Dedifferentiated amniotic fluid mesenchymal stem cell (primary cell): ENCODE data around the gene AP1S3.
"Not testable (repeated sequence)": the region's sequence is repeated elsewhere in the genome, so short reads cannot be mapped to it uniquely, and the experiment has no call there.

Experiments
- DNase-seq: peaks from one replicate; pipeline ENCODE4 v3.0.0-alpha.2; 2016; ENCODE audit errors: extremely low spot score

AP1S3 gene

DNA sequence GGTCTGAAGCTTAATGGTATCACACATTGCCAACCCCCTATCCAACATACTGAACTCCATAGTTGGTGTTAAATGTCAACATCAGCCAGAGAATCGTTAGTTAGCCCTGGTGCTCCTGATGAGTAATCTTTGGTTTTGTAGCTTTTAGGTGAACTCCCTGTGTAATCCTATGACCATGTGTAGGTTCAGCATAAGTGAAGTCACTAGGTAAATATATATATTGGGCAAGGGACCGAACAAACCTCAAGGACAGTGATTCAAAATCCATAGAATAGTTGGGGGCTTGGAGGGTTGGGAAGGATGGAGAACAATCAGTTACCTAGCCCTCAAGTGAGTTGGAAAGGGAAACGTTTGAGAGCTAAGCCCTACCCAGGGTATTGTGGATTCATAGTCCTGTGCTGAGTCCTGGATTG lies 16.0 kb upstream of the AP1S3 start:
- no peak for DNase-seq

DNA sequence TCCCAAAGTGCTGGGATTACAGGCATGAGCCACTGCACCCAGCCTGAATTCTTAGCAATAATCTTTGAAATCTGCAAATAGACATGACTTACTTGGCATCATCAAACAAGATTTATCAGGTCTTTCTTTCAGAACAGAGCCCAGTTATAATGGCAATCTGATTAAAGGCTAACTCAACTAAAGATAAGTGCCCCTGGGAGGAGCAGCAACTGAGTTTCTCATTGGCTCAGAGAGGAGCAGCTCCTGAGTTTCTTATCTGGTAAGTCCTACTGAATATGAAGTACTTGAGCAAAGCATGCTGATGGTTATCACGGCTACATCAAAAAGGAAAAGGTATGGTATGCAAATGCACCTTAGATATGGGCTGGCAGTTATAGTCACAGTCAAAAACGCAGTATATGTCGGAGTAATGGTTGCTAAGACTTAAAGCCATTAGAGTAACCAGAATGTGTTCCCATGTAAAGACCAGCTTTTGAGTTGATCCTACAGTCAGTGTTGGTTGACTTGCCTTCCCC lies 15.0 kb upstream of the AP1S3 start:
- DNase-seq: no peak

DNA sequence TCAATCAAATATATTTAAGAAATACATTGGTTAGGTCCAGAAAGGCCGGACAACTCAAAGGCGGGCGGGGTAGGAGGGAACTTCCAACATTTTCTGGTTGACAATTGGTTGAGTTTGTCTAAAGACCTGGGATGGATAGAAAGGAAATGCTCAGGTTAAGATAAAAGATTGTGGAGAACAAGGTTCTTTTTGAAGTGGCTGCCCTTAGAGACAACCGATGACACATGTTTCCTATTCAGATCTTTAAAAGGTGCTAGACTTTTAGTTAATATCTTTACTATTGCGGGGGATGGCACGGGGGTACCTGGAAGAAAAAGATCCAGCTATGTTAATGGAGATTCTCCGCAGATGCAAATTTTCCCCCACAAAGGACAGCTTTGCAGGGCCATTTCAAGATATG lies 10.0 kb upstream of the AP1S3 start:
- DNase-seq: no peak

DNA sequence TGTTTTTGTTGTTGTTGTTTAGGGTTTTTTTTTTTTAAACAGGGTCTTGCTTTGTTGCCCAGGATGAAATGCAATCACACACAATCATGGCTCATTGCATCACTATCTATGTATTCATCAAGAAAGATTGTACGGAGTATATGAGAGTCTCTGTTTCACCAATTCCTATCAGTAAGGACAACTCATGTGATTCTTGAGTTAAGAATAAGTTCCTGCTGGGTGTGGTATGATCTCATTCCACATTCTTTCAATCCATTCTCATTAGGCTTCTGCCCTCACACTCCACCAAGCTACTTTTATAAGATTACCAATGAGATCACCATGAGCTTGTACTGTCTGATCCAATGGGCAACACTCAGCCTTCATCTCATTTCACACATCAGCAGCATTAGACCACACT lies 9.1 kb upstream of the AP1S3 start:
- peak; percentile 82 for DNase-seq

DNA sequence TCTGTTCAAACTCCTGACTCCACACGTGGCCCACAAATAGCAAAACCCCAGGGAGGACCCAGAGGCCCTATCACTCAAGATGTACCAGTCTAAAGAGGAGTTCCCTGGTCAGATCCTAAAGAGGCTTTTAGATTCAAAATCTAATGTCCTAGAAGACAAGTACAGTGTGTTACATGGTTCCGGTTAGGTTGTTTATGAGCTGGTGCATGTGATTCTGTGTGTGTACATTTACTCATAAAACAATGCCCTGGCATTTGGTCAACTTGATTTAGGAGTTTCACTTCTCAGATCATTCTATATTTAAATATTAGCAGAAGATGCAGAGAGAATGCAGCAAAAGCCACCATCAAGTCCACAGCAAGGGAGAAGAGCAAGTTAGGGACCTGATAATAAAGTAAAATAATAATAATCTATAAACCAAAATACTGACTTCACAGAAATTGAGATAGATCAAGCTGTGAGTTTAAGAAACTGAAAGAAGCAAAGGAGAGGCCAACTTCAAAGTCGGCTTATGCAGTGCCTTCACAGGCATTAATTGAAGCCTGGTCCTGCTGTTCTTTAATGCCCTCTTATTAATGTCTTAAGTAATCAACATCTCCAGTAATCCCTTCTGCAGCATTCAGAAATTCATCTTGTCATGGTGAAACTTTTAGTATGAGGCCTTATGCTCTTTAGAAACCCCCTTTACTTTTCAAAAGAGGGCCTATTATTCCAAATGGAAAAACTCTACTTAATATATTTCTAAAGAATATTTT lies 4.2 kb upstream of the AP1S3 start:
- DNase-seq: no peak

DNA sequence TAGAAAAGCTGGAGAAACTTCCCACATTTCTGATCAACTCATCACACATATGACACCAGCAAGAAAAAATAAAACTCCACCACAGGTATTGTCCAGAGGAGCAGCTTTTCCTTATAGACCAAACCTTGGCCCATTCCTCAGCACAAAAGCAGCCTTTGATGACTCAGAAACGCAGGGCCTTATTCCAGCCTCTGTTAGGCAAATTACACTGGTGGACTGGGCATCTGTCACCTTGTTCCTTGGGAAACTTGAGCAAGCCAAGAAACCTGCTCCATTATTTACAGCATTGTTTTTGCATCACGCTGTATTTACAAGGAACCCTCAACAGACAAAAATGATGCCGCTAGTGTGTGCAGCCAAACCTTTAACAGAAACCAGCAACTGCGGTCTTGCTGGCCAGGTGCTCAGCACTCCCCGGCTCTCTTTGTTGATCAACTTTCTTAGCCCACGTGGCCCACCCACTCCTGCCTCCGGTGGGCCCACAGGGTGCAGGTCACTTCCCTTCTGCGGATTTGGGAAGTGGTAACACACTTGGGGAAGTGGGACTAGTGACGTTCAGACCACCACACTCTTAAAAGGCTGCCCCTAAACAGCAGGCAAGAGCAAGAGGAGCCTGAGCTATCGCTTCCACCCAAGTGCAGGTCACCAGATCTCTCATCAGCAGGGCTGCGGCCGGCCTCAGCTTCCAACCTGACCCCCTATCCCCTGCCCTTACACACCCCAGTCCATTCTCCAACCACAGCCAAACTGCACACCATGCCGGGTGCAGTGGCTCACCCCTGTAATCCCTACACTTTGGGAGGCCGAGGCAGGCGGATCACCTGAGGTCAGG lies 1.5 kb downstream of the AP1S3 start:
- DNase-seq: no peak

DNA sequence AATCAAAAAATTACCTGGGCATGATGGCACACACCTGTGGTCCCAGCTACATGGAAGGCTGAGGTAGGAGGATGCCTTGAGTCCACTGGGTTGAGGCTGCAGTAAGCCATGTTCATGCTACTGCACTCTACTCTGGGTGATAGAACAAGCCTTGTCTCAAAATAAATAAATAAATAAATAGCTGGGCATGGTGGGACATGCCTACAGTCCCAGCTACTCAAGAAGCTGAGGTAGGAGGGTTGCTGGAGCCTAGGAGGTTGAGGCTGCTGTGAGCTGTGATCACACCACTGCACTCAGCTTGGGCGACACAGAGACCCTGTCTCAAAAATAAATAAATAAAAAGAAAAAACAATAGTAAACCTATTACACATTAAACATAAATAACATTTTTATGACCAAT lies 3.0 kb downstream of the AP1S3 start:
- no peak for DNase-seq

DNA sequence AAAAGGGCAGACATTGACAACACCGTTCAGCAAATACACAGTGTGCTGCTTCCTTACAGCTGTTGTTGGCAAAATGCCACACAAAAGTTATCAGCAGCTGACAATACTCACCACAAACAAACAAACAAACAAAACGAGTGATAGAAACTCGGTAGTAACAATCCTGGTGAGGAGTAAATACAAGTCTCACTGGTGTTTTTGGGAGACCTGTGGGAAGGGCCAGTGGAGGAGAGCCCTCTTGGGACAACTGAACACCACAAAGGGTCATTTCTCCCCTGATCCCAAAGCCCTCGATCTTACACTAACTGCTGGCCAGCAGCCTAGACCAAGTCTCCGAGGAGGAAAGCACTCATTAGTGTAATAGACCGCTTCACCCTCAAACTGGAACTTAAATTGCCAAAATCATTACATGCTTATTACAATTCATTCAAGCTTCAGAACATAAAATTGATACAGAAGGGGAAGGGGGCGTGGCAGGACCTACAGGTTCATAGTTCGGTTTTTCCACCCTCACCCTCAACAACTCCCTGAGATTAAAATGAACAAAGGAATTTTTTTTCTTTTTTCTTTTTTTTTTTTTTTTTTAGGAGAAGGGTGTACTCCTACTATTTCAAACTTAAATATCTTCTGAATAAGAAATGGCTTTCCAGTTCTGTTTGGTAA lies 5.0 kb downstream of the AP1S3 start:
- DNase-seq: no peak

DNA sequence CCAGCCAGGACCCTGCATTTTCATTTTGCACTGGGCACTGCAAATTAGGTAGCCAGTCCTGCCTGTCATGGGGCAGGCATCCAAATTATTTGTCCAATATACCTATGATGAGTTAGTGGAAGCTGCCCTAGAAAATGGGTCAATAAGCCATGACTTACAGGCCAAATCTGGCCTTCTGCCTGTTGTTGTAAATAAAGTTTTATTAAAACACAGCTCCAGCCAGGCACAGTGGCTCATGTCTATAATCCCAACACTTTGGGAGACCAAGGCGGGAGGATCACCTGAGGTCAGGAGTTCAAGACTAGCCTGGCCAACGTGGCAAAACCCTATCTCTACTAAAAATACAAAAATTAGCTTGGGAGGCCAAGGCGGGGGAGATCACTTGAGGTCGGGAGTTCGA lies 8.3 kb downstream of the AP1S3 start:
- DNase-seq: no peak

DNA sequence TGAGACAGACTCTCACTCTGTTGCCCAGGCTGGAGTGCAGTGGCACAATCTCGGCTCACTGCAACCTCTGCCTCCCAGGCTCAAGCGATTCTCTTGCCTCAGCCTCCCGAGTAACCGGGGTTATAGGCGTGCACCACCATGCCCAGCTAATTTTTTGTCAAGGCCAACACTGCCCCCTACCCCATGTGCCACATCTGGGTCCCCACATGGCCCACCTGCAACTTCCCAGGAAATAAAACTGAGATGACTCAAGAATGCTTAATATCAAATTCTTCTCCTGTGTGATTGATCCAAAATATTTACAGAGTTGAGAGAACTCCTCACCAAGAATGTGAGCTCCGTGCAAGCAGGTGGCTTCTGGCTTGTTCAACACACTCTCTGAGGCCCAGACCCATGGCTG lies 9.1 kb downstream of the AP1S3 start:
- no peak for DNase-seq

DNA sequence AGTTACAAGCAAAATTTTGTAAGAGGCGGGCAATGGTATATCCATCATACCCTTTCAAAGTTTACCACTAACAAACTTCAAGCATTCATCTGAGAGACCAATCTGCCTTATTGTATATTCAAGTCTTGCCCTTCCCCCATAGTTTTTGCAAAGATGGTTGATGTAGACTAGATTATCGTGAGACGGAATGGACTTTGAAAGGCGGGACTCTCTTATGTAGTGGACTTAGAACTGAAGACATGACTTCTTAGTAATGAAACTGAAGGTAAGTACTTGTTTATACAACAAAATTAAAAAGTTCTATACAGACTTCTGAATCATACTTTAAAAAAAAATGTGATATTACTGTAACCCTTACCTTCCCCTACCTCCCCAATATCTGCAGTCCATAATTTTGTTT lies 10.4 kb downstream of the AP1S3 start:
- no peak for DNase-seq

DNA sequence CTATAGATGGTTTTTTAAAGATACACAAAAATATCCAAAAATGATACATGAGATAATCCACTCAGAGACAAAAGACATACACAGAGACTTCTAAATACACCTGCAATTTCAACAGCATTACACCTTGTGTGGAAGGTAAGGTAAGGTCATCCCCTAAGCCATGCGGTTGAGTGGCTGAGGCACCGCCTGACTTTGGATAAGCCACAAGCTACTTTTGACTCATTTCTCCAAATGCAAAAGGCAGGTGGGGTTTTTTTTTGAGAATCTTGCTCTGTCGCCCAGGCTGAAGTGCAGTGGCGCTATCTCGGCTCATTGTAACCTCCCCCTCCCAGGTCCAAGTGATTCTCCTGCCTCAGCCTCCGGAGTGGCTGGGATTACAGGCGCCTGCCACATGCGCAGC lies 13.1 kb downstream of the AP1S3 start:
- no peak for DNase-seq

DNA sequence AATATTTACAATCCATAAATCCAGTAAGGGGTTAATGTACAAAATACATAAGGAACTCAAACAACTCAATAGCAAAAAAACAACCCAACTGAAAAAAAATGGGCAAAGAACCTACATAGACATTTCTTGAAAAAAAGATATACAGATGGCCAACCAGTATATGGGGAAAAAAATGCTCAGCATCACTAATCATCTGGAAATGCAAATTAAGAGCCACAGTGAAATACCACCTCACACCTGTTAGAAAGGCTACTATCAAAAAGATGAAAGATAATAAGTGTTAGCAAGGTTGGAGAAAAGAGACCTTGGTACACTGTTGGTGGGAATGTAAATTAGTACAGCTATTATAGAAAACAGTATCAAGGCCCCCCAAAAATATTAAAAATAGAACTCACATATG lies 14.6 kb downstream of the AP1S3 start:
- DNase-seq: no peak

DNA sequence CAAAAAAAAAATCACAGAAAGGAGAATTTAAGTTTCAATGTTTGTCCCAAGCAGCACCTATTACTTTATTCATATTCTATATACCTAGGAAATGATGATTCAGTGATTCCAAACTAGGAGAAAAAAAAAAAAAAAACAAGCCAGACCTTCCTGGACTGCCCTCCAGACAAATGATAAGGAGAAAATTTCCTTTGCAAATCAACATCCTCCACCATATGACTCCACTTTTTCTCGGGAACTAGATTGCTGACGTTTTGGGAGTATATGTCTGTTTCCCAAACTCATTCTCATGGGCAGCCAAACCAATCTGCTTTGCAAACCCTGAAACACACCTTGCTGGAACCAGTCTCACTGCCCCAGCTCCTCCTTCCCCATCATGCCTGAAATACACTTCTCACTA lies 16.8 kb downstream of the AP1S3 start:
- DNase-seq: no peak

DNA sequence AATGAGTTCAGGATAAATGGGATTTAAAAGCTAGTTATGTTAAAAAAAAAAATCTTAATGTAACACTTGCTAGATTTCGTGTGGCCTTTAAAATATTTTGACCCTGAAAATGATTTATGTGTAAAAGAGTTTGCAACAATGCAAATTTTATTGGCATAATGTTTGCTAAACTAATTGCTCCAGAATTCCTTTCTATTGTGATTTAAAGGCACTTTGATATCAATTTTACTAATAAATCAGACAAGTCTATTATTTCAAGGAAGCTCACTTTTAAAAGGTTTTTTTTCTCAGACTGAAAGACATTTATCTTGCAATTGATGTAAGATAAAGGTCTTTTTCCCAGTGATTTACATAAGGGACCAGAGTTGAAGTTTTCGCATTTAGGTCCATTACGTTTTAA lies 17.5 kb downstream of the AP1S3 start:
- DNase-seq: no peak

DNA sequence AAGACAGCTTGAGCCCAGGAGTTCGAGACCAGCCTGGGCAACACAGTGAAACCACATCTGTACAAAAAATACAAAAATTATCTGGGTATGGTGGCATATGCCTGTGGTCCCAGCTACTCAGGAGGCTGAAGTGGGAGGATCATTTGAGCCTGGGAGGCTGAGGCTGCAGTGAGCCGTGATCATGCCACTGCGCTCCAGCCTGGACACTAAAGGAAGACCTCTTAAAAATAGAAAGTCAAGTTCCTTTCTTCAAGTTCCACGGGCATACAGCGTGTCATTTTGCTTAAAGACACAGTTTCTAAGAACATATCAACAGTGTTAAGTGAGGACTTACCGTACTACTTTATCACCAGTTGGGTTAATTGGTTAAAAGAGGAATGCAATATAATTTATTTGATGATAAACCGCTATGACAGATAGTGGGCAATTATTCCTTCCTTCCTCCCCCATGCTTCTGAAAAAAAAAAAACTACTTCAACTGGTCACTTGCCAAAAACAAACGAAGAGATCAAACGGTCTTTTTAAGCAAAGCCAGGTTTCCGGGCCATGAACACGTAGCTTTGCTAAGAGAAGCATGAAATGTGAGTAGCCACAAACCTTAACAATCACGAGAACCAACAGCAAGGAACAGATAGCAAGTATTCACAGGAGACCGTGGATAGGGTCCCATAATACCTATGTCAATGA lies 21.4 kb downstream of the AP1S3 start:
- DNase-seq: no peak

DNA sequence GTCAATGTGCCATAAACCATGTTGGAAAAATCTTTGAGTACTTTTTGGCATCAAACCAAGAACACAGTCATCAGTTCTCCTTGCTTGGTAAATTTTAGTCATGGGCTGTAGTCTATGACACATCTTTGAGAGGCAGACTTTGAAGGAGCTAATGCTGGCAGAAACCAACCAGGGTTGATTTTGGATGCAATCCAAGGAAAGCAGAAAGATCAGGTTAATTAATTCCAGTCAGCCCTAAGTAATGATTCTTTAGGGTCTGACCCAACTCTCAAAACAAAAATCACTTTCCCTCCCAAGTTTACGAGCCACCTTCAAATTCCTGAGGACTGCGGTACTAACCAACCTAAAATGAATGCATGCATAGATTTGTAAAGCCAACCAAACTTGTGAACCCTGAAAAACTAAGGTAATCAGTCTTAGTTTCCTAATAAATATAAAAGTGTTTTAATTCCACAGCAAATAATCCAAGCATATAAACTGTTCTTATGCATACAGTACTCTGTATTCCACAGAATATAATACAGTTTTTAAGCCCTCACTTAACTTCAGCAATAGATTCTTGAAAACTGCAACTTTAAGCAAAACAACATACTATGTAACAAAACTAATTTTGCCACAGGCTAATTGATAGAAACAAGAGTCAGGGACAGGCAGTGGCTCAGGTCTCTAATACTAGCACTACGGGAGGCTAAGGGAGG lies 22.0 kb downstream of the AP1S3 start:
- DNase-seq: peak; percentile 85

DNA sequence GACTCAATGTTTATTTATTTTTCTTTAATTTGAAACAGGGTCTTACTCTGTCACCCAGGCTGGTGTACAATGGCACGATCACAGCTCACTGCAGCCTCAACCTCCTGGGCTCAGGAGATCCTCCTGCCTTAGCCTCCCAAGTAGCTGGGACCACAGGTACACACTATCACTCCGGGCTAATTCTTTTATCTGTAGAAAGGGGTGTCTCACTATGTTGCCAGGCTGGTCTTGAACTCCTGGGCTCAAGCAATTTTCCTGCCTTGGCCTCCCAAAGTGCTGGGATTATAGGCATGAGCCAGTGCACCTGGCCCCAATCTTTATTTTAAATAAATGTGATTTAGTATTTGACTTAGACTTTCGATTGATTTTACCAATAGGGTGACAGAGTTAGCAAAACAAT lies 22.6 kb downstream of the AP1S3 start:
- DNase-seq: not testable (repeated sequence)

DNA sequence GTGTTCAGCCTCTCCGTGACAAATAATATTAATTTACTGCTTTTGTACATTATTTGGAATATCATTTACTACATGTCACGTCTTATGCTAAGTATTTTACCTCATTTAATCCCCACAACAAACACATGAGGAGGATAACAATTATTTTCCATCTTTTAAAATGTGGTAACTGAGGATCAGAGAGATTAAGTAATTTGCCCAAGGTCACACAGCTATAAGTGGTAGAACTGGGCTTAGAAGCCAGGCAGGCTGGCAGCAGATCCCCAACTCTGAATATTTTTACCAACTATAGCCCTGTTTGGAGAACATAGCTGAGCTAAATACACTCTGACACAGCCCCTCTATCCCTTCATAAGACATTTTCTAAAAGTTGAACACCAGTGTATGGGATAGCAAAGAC lies 24.1 kb downstream of the AP1S3 start:
- no peak for DNase-seq

DNA sequence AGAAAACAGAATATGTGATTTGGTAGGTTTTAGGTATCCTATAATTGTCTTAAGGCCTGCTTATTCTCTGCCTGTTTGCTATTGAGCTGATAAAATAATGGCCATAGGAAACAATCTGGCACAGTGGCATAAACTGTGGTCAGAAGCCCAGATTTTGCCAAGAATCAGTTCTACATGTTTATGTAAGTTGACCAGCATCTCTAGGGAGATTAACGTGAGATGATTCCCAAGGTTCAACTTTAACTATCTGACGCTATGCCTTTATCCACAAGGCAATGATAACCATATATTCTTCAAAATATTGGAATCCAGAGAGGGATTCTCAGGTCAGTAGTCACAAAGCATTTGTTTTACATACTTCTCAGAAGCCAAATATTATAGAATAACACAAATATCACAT lies 25.6 kb downstream of the AP1S3 start:
- no peak for DNase-seq

DNA sequence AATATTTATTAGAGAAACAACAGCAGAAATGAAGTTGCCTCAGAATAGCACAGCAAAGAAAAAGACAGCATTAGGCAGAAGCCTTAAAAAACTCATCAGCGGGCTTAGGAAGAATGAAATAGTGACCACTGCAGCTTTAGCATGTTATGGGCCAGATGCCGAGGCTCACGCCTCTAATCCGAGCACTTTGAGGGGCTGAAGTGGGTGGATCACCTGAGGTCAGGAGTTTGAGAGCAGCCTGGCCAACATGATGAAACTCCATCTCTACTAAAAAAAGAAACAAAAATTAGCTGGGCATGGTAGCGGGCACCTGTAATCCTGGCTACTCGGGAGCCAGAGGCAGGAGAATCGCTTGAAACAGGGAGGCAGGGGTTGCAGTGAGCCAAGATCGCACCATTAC lies 32.4 kb downstream of the AP1S3 start:
- no peak for DNase-seq
